SIG-M5 treated with dmso at 0.1 percent for 504 hours (cell line): ENCODE measurements around the gene MRPL44.
"Not testable (repeated sequence)": the region's sequence is repeated elsewhere in the genome, so short reads cannot be mapped to it uniquely, and the experiment has no call there.

Experiments
- DNase-seq: peaks from one replicate; lab custom pipeline; 2025; ENCODE audit not compliant: unreplicated experiment; lab: John Stamatoyannopoulos, UW

The MRPL44 gene

DNA sequence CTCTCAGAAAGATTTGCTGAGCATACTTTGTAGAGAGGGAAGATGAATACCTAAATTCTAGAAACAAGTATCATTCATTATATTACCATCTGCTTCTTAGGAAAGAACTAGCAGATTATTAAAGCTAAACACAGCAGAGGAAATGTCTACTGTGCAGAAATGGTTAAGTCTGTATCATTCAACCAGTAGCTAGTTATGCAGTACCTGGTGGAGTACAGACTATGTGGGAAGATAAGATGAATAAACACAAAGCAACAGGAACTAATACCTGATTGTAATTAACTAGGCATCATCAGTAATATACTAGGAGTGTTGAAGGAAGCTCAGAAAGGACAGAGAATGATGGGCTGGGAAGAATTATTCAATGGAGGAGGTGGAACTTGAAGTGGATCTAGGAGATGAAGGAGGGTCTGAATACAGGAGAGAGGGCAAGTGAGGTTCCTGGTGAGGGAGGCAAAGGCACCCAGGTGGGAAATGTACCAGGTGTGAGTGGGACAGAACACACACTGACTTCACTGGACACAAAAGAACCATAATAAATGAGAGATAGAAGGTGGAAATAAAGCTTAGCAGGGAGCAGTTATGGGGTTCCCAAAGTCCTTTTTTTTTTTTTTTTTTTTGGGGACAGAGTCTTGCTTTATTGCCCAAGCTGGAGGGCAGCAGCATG lies 21.7 kb upstream of the MRPL44 start:
- DNase-seq = no peak

DNA sequence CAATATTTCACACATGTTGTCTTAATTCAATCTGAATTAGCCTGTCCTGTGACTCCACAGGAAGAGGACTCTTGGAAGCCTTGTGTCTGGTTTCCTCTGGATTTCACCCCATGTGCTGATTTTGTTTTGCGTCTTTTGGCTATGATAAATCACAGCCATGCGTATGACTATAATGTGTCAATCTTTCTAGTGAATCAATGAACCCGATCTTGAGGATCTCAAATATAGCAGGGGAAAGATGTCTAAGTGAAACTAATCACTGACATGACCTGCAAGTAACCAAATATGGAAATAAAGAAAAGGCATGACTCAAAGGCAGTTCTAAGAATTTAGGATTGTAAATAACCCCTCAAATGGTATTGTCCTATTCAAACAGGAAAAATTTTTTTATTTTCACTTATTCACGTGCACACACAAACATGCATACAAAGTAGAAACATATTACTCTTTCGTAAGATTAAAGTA lies 20.4 kb upstream of the MRPL44 start:
- no peak for DNase-seq

DNA sequence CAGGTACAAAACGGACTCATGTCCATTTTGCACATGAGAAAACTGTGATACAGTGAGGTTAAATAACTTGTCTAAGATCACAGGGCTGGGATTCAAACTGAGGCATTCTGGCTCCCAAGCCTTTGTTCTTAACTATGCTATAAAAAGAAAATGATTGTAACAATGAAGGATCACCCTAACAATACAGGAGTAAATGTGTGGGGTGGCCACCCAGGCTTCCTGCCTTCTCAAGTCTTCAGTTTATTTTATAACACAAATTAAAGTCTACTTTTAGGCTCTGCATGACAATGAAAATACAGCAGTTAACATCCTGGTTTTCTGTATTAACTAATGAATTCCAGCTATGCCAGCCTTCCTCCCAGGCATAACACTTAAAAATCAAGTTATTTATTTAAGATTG lies 19.7 kb upstream of the MRPL44 start:
- no peak for DNase-seq

DNA sequence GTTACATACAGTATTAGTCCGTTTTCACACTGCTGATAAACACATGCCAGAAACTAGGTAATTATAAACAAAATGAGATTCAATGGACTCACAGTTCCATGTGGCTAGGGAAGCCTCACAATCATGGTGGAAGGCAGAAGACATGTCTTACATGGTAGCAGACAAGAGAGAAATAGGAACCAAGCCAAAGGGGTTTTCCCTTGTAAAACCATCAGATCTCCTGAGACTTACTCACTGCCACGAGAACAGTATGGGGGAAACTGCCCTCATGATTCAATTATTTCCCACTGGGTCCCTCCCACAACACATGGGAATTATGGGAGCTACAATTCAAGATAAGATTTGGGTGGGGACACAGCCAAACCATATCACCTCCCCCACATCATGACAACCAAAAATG lies 17.8 kb upstream of the MRPL44 start:
- DNase-seq = not testable (repeated sequence)

DNA sequence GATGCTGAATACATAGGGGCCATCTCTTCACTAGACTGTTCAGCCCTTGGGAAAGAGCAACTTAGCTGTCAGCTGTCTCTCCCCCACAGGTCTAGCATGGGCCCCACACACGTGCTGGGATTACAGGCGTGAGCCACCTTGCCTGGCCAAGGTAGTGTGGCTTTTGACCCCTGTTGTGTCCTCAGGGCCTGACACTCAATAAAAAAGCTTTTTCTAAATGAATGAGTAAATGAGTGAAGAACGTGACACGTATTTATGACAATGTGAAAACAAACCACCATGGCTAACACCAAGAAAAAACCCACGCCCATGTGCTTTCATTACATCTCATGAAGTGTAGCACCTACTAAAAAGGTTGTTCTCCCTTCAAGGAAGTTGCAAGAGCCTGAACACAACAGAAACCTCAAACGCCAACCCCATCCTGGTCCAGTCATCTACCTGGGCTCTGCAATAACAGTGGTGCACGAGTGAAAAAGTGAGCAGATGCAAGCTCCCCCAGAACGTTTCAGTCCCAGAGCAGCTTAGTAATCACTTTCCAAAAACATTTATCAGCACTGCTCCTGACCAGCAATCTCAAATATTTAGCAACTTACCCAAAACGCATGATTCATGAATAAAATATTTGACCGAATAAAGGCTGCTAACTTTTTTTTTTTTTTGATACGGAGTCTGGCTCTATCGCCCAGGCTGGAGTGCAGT lies 15.5 kb upstream of the MRPL44 start:
- DNase-seq = no peak

DNA sequence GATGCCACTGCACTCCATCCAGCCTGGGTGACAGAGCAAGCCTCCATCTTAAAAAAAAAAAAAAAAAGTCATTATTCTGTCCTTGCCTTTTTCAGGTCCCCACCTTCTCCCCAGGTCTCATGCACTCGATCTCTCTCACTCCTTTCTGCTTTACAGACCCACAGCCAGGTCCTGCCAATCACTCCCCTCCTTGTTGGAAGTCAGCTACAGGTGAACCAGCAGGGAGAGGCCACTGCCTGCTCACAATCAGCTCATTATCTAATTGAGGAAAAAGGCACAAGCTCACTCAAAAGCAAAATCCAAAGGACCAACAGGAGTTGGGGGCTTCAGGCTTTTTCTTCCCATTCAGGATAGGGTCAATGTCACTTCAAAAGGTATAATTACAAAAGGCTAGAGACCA lies 14.1 kb upstream of the MRPL44 start:
- DNase-seq = no peak

DNA sequence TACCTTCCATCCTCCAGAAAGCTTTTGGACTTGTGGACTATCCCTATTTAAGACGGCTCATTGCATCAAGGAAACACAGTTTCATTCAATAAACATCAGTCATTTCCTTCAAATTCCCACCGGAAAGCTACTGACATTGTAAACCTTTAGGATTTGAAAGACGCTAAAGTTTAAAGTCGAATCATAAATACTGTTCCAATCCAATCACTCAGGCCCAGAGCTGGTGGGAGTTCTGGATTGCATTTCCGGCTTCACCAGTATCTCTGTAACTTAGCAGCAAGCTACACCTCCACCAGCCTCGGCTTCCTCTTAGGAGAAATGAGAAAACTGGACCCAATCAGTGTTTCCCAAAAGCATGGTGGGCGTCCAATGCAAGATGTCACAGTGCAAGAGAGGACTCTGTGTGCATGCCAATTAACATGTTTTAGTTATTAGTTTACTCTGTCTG lies 13.7 kb upstream of the MRPL44 start:
- no peak for DNase-seq

DNA sequence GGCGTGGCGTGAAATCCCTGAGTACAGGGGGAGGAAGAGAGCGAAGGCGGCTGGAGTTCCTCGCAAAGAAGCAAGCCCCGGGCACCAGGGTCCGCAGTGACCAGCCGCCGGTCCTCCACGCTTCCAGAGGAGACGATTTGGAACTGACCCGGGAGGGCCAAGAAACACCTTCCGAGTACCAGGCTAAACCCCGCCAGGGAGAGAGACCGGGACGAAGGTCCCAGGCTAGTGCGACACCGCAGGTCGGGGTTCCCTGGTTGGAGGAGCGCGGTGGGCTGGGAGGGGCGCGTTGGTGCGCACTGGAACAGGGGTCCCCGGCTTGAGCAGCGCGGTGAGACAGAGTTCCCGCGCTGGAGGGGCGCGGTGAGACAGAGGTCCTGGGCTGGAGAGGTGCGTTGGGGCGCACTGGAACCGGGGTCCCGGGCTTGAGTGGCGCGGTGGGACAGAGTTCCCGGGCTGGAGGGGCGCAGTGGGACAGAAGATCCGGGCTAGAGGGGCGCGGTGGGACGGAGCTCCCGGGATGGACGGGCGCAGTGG lies 13.0 kb upstream of the MRPL44 start:
- peak; percentile 20 for DNase-seq

DNA sequence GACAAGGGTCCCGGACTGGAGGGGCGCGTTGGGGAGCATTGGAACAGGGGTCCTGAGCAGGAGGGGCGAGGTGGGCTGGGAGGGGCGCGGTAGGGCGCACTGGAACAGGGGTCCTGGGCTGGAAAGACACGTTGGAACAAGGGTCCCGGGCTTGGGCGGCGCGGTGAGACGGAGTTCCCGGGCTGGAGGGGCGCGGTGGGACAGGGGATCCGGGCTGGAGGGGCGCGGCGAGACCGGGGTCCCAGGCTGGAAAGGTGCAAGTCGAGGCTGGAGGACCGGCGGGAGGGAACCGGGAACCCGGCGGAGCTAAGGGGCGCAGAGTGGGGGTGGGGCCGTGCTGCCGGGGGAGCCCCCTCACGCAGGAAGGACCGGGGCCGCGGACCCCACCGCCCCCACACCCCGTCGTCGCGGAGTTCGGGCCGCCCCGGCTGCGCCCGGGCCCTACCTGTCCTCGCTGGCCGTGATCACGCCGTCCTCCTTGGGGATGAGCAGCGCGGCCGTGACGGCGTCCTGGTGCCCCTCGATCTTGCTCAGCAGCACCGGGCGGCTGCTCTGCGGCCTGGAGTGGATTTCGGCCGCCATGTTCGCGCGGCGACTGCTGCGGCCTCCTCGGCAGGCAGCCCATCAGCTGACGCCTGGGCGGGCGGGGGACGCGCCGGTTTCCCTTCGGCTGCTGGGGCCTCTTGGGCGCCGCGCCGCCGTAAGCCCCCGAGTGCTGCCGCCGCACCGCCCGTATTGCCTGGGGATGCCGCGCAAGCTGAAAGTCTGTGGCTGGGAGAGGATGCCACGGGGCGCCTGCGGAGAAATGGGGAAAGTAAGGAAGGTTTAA lies 12.3 kb upstream of the MRPL44 start, which contains the start of gene WDFY1:
Gene WDFY1, minus strand, starts transcription at position 633 of the 829 bp plus-strand sequence. Its CDS starts 51 bp downstream, at position 582.
- DNase-seq = peak; percentile 85

DNA sequence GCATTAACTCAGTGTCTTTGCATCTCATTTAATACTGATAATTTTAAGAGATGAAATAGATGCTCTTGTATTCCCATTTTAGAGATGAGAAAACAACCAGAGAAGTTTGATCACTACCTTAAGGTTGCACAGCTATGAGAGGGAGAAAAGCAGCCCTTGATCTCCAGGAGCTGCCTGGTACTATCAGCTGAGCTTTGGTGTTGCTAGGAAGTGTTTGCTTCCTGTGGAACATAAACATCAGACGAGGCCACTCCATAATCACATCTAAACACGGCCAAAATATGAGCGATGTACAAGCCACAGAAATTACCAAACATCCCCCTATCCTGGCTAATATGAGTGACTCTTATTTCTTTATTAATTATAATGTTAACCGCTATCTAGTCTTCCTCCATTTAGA lies 11.5 kb upstream of the MRPL44 start:
- no peak for DNase-seq

DNA sequence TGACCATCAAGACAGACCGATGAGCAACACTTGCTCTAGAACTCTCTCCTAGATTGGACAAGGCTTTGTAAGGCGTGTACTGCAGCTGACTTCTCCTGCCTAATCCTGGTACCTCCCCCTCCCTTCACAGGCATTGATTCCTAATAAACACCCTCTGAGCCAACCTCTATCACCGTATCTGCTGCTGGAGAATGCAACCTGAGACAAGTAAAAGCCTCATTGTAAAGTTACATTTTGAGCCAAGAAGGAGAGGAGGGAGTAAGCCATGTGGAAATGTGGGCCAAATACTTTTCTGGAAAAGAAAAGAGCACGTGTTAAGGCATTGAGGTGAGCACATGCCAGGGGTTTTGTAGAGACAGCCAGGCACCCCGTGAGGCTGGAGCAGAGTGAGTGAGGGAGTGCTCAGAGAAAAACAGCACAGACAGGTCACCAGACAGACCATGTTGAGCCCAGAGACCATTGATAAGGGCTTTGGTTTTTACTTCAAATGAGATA lies 9.5 kb upstream of the MRPL44 start:
- no peak for DNase-seq

DNA sequence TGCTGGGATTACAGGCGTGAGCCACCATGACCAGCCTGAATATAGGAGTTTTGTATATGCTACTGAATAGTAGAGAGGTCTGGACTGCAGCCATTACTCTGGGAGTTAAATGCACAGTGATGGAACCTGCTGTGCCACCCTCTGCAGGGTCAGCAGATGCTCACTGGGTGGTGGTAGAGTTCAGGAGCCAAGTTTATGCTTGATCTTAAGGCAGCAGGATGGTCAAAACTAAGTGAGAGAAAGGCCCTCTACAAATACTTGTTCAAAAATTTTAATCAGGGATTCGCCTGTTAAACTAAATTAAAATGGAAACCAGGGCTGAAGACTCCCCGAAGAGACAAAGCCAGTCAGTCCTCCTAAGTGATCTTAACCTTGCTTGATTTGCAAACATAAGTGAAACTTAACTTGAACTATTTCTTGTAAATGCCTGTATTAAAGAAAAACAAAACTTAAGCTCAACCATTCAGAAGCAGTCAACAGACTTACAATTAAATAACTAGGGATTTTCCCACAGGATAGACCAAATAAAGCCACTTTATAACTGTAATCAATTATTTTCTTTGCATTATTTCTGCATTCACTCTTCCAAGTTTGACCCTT lies 7.9 kb upstream of the MRPL44 start:
- no peak for DNase-seq

DNA sequence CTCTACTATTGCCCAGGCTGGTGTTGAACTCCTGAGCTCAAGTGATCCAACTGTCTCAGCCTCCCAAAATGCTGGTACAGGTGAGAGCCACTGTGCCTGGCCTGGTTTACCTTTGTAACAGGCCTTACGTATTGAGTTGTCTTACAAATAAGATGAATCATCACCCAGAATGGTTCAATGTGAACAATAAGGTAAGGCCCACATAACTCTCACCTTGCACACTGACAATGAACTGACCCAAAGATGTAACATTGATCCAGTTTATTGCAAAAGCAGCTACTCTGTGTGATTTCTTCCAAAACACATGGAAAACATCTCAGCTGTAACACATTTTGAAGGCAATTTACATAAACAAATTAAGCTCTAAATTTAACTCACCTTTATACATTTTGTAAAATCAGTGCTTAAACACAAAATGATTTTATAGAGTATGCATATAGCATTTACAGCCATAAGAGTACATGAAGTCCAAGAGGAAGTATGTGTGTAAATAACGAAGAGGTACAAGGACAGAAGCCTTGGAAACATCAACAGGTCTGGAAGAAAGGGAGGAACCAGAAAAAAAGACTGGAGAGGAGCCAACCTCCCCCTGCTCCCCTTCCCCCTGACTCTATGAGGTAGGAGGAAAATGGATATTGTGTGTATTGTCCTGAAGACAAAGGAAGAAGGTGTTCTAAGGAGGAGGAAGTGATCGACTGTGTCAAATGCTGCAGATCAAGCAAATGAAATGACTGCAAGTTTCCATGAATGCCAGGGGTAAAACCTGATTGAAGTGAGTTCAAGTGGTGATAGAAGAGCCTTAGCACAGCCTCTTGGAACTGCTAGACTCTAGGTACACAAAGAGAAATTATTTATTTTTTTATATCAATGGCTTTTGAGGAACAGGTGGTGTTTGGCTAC lies 6.6 kb upstream of the MRPL44 start:
- no peak for DNase-seq

DNA sequence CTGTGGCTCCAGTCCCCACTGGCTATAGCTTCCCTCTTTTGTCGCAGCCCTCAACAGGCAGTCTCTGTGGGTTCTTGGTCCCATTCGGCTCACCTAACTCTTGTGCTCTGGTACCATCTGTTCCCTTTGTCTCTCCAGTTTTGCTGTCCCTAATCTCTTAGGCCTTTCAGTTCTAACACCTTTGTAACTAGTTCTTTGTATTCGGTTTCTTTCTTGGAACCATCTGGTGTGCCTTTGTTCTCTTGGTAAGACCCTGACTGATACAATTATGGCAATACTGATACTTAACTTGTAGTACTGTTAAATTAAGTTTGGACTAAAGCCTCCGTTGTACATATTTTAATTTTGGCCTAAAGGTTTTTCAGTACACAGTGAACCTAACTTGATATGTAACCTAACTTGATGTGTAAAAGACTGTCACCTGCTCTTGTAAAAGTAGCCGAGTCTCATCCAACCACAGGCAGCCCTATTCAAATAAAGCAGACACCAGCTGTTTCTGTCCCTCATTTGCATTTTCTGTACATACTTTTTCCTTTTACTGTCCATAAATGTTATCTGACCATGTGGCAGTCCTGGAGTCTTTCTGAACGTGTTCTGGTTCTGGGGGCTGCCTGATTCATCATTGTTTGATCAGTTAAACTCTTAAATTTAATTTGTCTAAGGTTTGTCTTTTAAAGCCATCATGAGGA lies 4.8 kb upstream of the MRPL44 start:
- no peak for DNase-seq

DNA sequence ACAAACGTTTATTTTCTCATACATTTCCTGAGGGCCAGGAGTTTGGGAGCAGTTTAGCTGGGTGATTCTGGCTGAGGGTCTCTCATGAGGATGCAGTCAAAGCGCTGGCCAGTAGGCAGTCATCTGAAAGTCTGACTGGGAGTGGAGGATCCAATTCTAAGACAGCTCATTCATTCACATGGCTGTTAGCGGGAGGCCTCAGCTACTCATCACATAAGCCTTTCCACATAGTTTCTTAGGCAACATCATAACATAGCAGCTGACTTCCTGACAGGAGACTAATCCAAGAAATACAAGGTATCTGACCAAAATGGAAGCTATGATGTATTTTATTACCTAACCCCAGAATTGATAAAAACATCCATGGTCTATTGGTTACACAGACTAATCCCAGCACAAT lies 2.9 kb upstream of the MRPL44 start:
- peak; percentile 41 for DNase-seq

DNA sequence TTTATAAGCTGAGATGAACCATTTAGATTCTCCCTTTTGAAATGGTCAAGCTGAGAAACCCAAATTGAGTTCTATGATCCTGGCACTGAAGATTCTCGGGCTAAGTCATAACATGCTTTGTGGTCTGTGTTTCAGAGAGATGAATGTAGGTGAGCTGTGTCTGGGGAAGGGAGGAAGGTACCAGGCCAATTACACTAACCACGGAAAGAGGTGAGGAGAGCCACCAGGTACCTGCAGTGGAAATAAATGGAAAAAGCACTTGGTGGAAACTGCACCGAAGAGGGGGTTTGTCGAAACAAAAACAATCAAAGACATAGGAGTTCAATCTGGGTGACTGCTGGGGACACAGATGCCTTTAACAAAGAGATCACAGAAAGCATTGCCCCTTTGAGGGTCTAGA lies 963 bp upstream of the MRPL44 start:
- no peak for DNase-seq

DNA sequence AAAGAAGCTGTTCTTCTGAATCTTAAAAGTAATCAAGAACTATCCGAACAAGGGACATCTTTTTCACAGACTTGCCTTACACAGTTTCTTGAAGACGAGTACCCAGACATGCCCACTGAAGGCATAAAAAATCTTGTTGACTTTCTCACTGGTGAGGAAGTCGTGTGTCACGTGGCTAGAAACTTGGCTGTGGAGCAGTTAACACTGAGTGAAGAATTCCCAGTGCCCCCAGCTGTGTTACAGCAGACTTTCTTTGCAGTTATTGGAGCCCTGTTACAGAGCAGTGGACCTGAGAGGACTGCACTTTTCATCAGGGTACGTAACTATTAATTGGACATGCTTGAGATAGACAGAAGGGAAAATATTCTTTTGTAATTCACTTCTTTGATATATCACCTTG lies 2.4 kb downstream of the MRPL44 start:
- peak; percentile 42 for DNase-seq

DNA sequence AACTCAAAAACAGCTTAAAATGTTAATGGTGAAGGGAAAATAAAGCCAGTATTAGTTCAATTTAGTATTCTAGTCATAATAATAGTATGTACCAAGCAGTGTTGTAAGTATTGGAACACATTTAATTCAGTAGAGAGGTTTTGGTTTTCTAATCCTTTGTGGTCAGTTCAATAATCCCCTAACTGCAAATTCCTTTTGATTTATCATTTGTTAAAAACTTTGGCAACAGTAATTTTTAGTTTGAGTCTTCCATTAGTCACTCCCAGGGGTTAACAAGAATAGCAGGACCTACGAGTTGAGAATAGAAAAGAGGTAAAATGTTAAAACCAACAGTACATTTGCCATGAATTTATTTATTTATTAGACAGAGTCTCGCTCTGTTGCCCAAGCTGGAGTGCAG lies 10.7 kb downstream of the MRPL44 start:
- DNase-seq = no peak

DNA sequence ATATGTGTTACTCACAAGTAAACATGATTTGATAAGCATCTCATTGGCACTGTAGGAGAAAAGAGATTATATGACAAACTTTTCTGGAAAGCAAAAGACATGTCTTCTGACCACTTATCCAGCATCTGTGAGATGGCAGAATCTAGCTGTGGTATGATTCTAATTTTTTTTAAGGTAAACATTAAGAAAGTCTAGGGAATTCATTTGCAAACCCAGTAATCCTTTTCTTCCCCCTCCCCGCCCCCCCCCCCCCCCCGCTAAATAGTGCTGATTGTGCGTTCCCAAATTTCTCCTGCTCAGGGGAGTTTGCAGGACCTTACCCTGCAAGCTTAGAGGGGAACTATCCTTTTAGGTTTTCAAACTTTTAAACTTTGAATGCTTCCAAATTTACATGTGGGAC lies 12.1 kb downstream of the MRPL44 start:
- no peak for DNase-seq
